A673 (cell line): ENCODE results near the gene CENPX.

Experiments
- EZH2 ChIP-seq: fragments of 200-600 bp; sonication (generic); IDR thresholded peaks from 2 replicates; pipeline ENCODE4 v1.6.1; 2017; ENCODE audit warnings: borderline replicate concordance, low read depth, mild to moderate bottlenecking, mixed read lengths, antibody characterized with exemption, low read length; ENCODE audit not compliant: poor library complexity, severe bottlenecking
- TF ChIP-seq, protein P1 (sequence below): fragments of 300-800, 200-600 bp; sonication (generic); conservative IDR thresholded peaks from 2 replicates; pipeline ENCODE4 v1.5.1; 2017; ENCODE audit warnings: low read depth, mild to moderate bottlenecking, antibody characterized with exemption, low read length, moderate library complexity, mixed read lengths

DNA sequence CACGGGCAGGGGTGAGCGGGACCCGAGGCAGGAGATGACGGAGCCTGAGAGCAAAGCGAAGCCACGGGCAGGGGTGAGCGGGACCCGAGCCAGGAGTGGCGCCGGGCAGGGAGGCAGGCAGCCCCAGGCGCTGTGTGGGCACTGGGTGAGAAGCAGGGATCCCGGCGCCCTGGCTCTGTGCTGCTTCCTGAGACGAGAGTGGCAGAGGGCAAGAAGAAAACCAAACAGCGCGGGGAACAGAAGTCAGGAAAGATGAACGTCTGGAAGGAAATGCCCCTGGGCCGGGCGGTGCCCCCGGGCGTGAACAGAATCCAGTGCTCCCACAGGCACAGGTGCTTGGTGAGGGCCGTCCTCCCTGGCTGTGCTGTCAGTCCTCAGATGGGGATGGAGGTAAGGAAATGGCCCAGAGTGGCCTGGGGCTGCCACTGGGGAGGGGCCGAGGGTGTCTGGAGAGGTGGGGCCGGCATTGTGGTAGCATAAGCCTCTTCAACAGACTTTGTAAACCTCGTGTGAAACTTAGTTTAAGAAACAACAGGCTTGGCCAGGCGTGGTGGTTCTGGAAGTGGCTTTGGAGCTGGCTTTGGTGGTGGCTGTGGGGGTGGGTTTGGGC is 35.4 kb downstream of the CENPX start:
- TF ChIP-seq, protein P1, sequence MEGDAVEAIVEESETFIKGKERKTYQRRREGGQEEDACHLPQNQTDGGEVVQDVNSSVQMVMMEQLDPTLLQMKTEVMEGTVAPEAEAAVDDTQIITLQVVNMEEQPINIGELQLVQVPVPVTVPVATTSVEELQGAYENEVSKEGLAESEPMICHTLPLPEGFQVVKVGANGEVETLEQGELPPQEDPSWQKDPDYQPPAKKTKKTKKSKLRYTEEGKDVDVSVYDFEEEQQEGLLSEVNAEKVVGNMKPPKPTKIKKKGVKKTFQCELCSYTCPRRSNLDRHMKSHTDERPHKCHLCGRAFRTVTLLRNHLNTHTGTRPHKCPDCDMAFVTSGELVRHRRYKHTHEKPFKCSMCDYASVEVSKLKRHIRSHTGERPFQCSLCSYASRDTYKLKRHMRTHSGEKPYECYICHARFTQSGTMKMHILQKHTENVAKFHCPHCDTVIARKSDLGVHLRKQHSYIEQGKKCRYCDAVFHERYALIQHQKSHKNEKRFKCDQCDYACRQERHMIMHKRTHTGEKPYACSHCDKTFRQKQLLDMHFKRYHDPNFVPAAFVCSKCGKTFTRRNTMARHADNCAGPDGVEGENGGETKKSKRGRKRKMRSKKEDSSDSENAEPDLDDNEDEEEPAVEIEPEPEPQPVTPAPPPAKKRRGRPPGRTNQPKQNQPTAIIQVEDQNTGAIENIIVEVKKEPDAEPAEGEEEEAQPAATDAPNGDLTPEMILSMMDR = no peak
- no peak for TF ChIP-seq EZH2
